BJ (cell line): ENCODE data around the gene CYSLTR2. TPM values are rescaled to one million over a fixed set of nuclear protein-coding genes. Genes with fewer than 3 reads are reported as not detected.

ENCODE experiments used
- CTCF ChIA-PET: fragments of 350-600 bp; formaldehyde crosslinking; extraction: SDS; loops from one replicate; lab custom pipeline; 2021; ENCODE audit warnings: antibody characterized with exemption, inconsistent platforms; lab: Yijun Ruan, JAX
- POLR2A ChIA-PET: fragments of 300-600 bp; sonication (Branson Sonifier 250); formaldehyde crosslinking; extraction: SDS; loops from one replicate; lab custom pipeline; 2021; ENCODE audit warnings: antibody characterized with exemption; lab: Charles Lee
- DNase-seq: peaks from one replicate; pipeline ENCODE4 v3.0.0-alpha.2; 2011; ENCODE audit warnings: low read depth
- H3K27me3 ChIP-seq: 2 replicates; pipeline ENCODE4 v1.6.0; 2011; ENCODE audit warnings: low read length; ENCODE audit not compliant: control insufficient read depth, insufficient read depth
- H3K36me3 ChIP-seq: 2 replicates; pipeline ENCODE4 v1.5.1; 2011; ENCODE audit warnings: low read length; ENCODE audit not compliant: control insufficient read depth, insufficient read depth
- H3K4me3 ChIP-seq: 2 replicates; pipeline ENCODE4 v1.5.1; 2011; ENCODE audit warnings: low read depth, mild to moderate bottlenecking, control low read depth, low read length
- CTCF ChIP-seq: IDR thresholded peaks from 2 replicates; pipeline ENCODE4 v1.5.1; 2011; ENCODE audit warnings: low read depth, mild to moderate bottlenecking, control low read depth, inconsistent platforms, low read length, moderate library complexity; ENCODE audit not compliant: insufficient read depth
- polyA plus RNA-seq: library from polyadenylated mRNA; depleted of rRNA; stranded (reverse); fragments of >200 nt; gene quantifications from 2 replicates; pipeline ENCODE4 v1.2.3, GENCODE V29; 2011

CYSLTR2 gene
- polyA plus RNA-seq, 1 experiment = not detected

GRCh38 chr13:48725271-48725670 is 71.5 kb downstream of the CYSLTR2 start:
- Histone ChIP-seq H3K4me3 (no peak overlapping the region), H3K36me3 (no peaks in the 10 kb centered on the region), H3K27me3 (peaks cover under 1% of the 10 kb centered on the region; the same call in 1 of the 2 replicates)
- ChIA-PET CTCF (no interaction called here), POLR2A (no interaction called here)
- DNase-seq = no peak
- TF ChIP-seq CTCF = no peak

GRCh38 chr13:48726711-48727110 is 73.0 kb downstream of the CYSLTR2 start:
- peaks cover 2% of the 10 kb centered on the region; the same call in 1 of the 2 replicates for H3K27me3 ChIP-seq
- TF ChIP-seq CTCF = no peak
- H3K4me3 ChIP-seq = no peak overlapping the region
- ChIA-PET CTCF (no interaction called here), POLR2A (no interaction called here)
- DNase-seq = no peak
- H3K36me3 ChIP-seq = no peaks in the 10 kb centered on the region

GRCh38 chr13:48727241-48728011 is 73.7 kb downstream of the CYSLTR2 start:
- POLR2A ChIA-PET = no interaction called here
- Histone ChIP-seq H3K4me3 (no peak overlapping the region), H3K36me3 (no peaks in the 10 kb centered on the region), H3K27me3 (peaks cover 2% of the 10 kb centered on the region; the same call in 1 of the 2 replicates)
- DNase-seq = no peak
- CTCF ChIA-PET = no interaction called here
- no peak for TF ChIP-seq CTCF

GRCh38 chr13:48728226-48728625 is 74.5 kb downstream of the CYSLTR2 start:
- Histone ChIP-seq H3K4me3 (no peak overlapping the region), H3K36me3 (no peaks in the 10 kb centered on the region), H3K27me3 (peaks cover 2% of the 10 kb centered on the region; the same call in 1 of the 2 replicates)
- POLR2A ChIA-PET = no interaction called here
- DNase-seq = no peak
- no peak for TF ChIP-seq CTCF
- CTCF ChIA-PET = no interaction called here

GRCh38 chr13:48728876-48729275 is 75.1 kb downstream of the CYSLTR2 start:
- POLR2A ChIA-PET = no interaction called here
- Histone ChIP-seq H3K27me3 (peaks cover 2% of the 10 kb centered on the region; the same call in 1 of the 2 replicates), H3K36me3 (no peaks in the 10 kb centered on the region), H3K4me3 (no peak overlapping the region)
- no peak for DNase-seq
- CTCF ChIA-PET = interaction anchor here (0.7 kb wide), 1 partner anchor 955 kb away, joined by 3 read pairs; no protein-coding TSS in a partner anchor
- no peak for TF ChIP-seq CTCF
